Esophagus squamous epithelium (tissue), 4 donors: ENCODE results near the gene ADPRHL1.

Source experiments
- POLR2A ChIP-seq, 4 donors: fragments of 450-650 bp; IDR thresholded peaks; one replicate each; pipeline ENCODE4 v1.6.1; 2017; ENCODE audit warnings: antibody characterized with exemption in 4 of 4, mild to moderate bottlenecking in 4 of 4, moderate library complexity in 3 of 4
- TF ChIP-seq, protein P1 (sequence below), 6 experiments: fragments of 450-650 bp in 4 of 6; fragments of 200-600 bp in 2 of 6; sonication (generic) in 2 of 6; IDR thresholded peaks; one replicate each; pipeline ENCODE4 v1.5.1; 2016 to 2019; ENCODE audit warnings: antibody characterized with exemption in 6 of 6, mild to moderate bottlenecking in 4 of 6, moderate library complexity in 4 of 6

DNA sequence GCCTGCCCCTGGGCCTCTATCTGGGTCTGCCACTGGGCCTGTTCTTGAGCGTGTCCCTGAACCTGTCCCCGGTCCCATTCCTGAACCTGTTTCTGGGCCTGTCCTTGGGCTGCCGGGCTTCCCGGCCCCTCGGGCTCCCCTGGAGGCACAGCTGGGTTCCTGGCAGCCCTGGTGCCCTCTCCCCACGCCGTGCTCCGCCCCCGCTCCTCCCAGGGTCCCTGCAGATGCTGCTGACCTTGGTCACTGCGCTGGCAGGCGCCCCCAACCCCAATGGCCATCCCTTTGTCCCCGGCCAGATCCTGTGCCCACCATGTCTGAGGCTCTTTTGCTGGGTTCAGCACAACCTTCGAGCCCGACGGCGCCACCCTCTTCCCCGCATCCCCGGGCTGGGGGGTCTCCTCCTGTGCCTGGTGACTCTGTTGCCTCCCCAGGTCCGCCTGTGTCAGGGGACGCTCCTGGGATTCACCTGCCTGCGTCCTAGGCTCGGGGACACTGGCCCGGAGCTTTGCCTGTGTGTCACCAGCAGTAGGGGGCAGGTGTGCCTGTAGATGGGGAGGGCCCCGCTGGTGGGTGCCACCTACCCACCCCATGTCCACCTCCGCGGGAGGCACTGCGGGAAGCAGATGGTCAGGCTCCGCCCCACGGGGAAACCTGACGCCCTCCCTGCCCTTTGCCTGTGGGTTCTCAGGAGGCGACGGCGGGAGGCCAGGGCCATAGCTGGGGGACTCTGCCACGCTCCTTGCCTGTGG, 48.4 kb downstream of the ADPRHL1 start:
- no peak for TF ChIP-seq POLR2A (IDR thresholded peaks at IDR 0.05)
- TF ChIP-seq, protein P1, sequence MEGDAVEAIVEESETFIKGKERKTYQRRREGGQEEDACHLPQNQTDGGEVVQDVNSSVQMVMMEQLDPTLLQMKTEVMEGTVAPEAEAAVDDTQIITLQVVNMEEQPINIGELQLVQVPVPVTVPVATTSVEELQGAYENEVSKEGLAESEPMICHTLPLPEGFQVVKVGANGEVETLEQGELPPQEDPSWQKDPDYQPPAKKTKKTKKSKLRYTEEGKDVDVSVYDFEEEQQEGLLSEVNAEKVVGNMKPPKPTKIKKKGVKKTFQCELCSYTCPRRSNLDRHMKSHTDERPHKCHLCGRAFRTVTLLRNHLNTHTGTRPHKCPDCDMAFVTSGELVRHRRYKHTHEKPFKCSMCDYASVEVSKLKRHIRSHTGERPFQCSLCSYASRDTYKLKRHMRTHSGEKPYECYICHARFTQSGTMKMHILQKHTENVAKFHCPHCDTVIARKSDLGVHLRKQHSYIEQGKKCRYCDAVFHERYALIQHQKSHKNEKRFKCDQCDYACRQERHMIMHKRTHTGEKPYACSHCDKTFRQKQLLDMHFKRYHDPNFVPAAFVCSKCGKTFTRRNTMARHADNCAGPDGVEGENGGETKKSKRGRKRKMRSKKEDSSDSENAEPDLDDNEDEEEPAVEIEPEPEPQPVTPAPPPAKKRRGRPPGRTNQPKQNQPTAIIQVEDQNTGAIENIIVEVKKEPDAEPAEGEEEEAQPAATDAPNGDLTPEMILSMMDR (IDR thresholded peaks at IDR 0.05): no peak
